CMK (cell line): ENCODE measurements around the gene CHCHD2.
"Not testable (repeated sequence)": the region's sequence is repeated elsewhere in the genome, so short reads cannot be mapped to it uniquely, and the experiment has no call there.

Experiments used
- DNase-seq: peaks from one replicate; pipeline ENCODE4 v3.0.0-alpha.2; 2010; ENCODE audit warnings: low read depth

The CHCHD2 gene, protein sequence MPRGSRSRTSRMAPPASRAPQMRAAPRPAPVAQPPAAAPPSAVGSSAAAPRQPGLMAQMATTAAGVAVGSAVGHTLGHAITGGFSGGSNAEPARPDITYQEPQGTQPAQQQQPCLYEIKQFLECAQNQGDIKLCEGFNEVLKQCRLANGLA

GRCh38 chr7:56106108-56107073 is at the start of gene CHCHD2:
Gene CHCHD2 (minus strand): TSS chr7:56106476. CDS start chr7:56106413, 63 bp downstream.
- DNase-seq, result peak; percentile 91

DNA sequence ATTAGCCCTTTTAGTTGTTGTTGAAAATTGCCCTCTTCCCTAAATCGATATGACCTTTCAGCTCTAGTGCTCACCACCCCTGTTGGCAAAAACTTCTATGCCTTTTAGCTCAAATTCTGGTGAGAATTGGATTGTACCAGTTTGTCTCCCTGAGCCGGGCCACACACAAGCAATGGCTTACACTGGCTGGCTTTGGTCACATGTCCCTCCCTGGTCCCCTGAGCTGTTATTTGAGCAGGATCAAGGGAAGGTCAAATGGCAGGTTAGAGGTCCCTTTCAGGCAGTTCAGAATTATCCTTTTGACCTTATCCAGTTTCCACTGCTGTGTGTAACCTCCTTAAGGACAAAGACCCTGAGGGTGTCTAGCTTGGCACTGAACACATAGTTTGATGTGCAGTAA is 24.8 kb upstream of the CHCHD2 start:
- DNase-seq, result not testable (repeated sequence)

DNA sequence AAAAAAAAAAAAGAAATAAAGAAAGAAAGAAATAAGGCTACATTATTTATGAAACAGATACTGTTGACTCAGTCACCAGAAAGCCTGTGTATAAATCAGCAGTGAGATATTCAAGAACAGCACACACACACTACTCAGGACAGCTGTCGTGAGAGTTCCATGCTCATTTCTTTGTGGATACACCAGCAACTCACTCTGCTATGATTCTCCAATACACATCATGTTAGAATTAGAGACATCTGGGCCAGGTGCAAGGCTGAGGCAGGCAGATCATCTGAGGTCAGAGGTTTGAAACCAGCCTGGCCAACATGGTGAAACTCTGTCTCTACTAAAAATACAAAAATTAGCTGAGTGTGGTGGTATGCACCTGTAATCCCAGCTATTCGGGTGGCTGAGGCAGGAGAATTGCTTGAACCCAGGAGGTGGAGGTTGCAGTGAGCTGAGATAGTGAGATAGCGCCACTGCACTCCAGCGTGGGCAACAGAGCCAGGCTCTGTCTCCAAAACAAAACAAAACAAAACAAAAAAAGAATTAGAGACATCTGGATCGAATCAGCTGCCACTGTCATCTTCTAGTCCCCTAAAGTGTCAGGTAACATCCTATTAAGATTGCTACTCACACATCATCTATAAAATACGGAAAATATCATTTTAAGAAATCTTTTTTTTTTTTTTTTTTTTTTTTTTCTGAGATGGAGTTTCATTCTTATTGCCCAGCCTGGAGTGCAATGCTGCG is 21.1 kb upstream of the CHCHD2 start:
- DNase-seq, result no peak

- no peak for DNase-seq
Observed at GRCh38 chr7:56125831-56126230, 19.6 kb upstream of the CHCHD2 start.

DNA sequence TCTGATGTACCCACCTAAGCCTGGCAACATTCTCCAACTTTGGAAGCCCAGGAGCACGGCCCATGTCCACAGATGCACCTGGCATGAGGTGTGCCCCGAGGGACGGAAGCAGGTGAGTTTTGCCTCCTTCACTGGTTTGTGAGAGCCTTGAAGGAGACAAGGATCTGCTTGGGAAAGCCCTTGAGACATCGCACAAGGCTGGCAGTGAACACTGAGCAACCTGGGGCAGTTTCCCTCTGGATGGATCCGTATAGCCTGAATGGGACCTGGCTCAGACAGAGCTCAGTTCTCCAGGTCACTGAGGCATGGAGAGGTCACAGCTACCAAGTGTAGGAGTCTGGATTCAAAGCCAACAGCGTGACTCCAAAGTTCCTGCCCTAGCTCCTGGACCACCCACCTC is 18.7 kb upstream of the CHCHD2 start:
- DNase-seq, result no peak

GRCh38 chr7:56121440-56121839 is 15.2 kb upstream of the CHCHD2 start:
- no peak for DNase-seq

GRCh38 chr7:56115852-56116538 is 9.7 kb upstream of the CHCHD2 start, which contains the start of gene NUPR2:
Gene NUPR2 (minus strand): TSS chr7:56116417. CDS start chr7:56116314, 103 bp downstream.
- no peak for DNase-seq

- DNase-seq, result not testable (repeated sequence)
Observed at GRCh38 chr7:56112244-56112643, 6.0 kb upstream of the CHCHD2 start.

- DNase-seq, result no peak
Observed at GRCh38 chr7:56110611-56111010, 4.3 kb upstream of the CHCHD2 start.

- no peak for DNase-seq
Observed at GRCh38 chr7:56107954-56108258, 1.6 kb upstream of the CHCHD2 start.

- no peak for DNase-seq
Observed at GRCh38 chr7:56105508-56105907, 768 bp downstream of the CHCHD2 start.

- not testable (repeated sequence) for DNase-seq
Observed at GRCh38 chr7:56104138-56104537, 2.1 kb downstream of the CHCHD2 start.

- no peak for DNase-seq
Observed at GRCh38 chr7:56099653-56100052, 6.6 kb downstream of the CHCHD2 start.

DNA sequence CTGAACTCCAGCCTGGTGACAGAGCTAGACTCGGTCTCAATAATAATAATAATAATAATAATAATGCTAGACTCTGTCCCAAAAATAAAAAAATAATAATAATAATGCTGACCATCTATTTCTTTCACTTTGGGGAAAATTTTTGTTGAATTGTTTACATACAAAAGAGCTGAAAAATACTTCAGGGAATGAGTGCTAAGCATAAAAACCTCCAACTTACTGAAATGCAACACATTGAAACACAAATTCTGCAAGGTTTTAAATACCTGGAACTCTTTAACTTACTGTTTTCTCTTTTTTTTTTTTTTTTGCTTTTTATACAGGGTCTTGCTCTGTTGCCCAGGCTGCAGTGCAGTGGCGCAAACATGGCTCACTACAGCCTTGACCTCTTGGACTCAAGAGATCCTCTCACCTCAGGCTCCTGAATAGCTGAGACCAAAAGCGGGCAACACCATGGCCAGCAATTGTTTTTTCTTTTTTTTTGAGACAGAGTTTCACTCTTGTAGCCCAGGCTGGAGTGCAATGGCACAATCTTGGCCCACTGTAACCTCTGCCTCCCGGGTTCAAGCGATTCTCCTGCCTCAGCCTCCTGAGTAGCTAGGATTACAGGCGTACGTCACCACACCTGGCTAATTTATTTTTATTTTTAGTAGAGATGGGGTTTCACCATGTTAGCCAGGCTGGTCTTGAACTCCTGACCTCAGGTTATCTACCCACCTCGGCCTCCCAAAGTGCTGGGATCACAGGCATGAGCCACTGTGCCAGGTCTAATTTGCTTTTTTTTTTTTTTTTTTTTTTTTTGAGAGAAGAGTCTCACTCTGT is 7.9 kb downstream of the CHCHD2 start:
- DNase-seq, result not testable (repeated sequence)

- no peak for DNase-seq
Observed at GRCh38 chr7:56097700-56098099, 8.6 kb downstream of the CHCHD2 start.

DNA sequence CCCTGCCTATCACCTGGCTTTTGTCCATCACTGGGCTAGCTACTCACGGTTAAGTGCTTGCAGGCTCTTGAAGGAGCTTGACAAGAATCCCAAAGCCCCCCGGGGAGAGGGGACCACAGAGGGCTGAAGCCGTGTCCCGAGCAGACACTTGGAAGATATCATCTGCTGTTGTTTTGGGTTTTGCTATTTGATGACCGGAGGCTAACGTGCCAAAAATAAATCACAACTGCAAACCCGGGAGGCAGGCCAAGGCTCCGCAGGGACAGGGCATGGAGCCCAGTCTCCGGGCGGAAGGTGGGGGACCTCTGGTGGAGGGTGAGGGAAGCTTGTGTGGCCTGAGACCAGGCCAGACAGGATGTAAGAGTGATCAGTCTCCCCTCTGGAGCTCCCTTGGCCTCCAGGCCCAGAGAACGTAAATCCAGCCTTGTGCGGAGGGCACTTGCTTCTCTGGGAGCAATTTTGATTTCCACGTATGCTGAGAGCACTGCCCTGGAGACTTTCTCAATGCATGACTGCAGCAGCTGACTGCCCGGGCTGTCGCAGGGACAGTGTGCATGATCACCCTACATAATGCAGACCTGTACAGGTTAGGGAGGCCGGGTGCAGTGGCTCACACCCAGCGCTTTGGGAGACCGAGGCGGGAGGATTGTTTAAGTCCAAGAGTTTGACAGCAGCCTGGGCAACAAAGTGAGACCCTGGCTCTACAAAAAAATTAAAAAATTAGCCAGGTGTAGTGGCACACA is 13.3 kb downstream of the CHCHD2 start, which contains the start of gene PHKG1:
PHKG1 (minus strand) TSS at position 164 of the 743 bp plus-strand sequence. CDS start 4,011 bp downstream, outside the sequence.
- no peak for DNase-seq

DNA sequence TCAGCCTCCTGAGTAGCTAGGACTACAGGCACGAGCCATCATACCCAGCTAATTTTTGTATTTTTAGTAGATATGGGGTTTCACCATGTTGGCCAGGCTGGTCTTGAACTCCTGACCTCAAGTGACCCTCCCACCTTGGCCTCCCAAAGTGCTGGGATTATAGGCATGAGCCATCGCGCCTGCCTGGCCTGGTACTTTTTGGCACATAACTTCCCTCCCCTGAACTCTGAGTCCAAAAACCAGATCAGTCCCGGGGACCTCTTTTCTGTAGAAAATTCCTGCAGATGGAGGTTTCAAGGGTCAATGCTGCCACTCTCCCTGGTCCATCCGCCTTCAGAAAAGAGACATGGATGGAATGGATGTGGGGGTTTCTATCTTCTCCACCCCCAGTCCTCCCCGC is 13.9 kb downstream of the CHCHD2 start:
- DNase-seq, result not testable (repeated sequence)

- no peak for DNase-seq
Observed at GRCh38 chr7:56091591-56091990, 14.7 kb downstream of the CHCHD2 start.

GRCh38 chr7:56087445-56087844 is 18.8 kb downstream of the CHCHD2 start:
- no peak for DNase-seq

- DNase-seq, result no peak
Observed at GRCh38 chr7:56086761-56087160, 19.5 kb downstream of the CHCHD2 start.
